SK-N-SH treated with all-trans-retinoic acid at 6 μM for 48 hours (cell line): Measurements from ENCODE around the gene S100A1.

ENCODE experiments used
- ARNTL ChIP-seq: fragments of 450-650 bp; formaldehyde crosslinking; IDR thresholded peaks from 2 replicates; pipeline ENCODE4 v1.5.0; 2020; ENCODE audit warnings: low read depth, mild to moderate bottlenecking, moderate library complexity, borderline replicate concordance
- GLIS3 ChIP-seq: fragments of 250-450 bp; sonication (Bioruptor Pico); IDR thresholded peaks from 2 replicates; pipeline ENCODE4 v1.5.0; 2020; ENCODE audit warnings: mild to moderate bottlenecking, moderate library complexity
- PPARA ChIP-seq: fragments of 250-450 bp; sonication (Bioruptor Pico); IDR thresholded peaks from 2 replicates; pipeline ENCODE4 v1.5.0; 2020; ENCODE audit warnings: mild to moderate bottlenecking, borderline replicate concordance
- SNAI2 ChIP-seq: fragments of 250-450 bp; sonication (Bioruptor Pico); IDR thresholded peaks from 2 replicates; pipeline ENCODE4 v1.5.0; 2020; ENCODE audit warnings: mild to moderate bottlenecking, moderate library complexity
- ZC3H10 ChIP-seq: fragments of 250-450 bp; sonication (Bioruptor Pico); IDR thresholded peaks from 2 replicates; pipeline ENCODE4 v1.5.1; 2021; ENCODE audit warnings: mild to moderate bottlenecking, moderate library complexity
- TF ChIP-seq, protein P1 (sequence below): fragments of 250-450 bp; sonication (Bioruptor Pico); IDR thresholded peaks from 2 replicates; pipeline ENCODE4 v1.8.0; 2020; ENCODE audit warnings: mild to moderate bottlenecking, moderate library complexity, borderline replicate concordance
- TF ChIP-seq, protein P2 (sequence below): fragments of 250-450 bp; sonication (Bioruptor Pico); IDR thresholded peaks from 2 replicates; pipeline ENCODE4 v1.5.1; 2020; ENCODE audit warnings: low read depth, mild to moderate bottlenecking, moderate library complexity

DNA sequence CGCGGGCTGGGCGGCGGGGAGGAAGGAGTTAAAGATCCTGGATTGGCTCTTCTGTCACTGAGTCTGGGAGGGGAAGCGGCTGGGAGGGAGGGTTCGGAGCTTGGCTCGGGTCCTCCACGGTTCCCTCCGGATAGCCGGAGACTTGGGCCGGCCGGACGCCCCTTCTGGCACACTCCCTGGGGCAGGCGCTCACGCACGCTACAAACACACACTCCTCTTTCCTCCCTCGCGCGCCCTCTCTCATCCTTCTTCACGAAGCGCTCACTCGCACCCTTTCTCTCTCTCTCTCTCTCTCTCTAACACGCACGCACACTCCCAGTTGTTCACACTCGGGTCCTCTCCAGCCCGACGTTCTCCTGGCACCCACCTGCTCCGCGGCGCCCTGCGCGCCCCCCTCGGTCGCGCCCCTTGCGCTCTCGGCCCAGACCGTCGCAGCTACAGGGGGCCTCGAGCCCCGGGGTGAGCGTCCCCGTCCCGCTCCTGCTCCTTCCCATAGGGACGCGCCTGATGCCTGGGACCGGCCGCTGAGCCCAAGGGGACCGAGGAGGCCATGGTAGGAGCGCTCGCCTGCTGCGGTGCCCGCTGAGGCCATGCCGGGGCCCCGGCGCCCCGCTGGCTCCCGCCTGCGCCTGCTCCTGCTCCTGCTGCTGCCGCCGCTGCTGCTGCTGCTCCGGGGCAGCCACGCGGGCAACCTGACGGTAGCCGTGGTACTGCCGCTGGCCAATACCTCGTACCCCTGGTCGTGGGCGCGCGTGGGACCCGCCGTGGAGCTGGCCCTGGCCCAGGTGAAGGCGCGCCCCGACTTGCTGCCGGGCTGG, 50.5 kb downstream of the S100A1 start, which contains the start of gene NPR1:
- TF ChIP-seq GLIS3 (CRISPR knock-in tag) (no peak), SNAI2 (CRISPR knock-in tag) (no peak), PPARA (CRISPR knock-in tag) (no peak), ARNTL (CRISPR knock-in tag) (no peak), ZC3H10 (CRISPR knock-in tag) (no peak)
- TF ChIP-seq, protein P1, sequence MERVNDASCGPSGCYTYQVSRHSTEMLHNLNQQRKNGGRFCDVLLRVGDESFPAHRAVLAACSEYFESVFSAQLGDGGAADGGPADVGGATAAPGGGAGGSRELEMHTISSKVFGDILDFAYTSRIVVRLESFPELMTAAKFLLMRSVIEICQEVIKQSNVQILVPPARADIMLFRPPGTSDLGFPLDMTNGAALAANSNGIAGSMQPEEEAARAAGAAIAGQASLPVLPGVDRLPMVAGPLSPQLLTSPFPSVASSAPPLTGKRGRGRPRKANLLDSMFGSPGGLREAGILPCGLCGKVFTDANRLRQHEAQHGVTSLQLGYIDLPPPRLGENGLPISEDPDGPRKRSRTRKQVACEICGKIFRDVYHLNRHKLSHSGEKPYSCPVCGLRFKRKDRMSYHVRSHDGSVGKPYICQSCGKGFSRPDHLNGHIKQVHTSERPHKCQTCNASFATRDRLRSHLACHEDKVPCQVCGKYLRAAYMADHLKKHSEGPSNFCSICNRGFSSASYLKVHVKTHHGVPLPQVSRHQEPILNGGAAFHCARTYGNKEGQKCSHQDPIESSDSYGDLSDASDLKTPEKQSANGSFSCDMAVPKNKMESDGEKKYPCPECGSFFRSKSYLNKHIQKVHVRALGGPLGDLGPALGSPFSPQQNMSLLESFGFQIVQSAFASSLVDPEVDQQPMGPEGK (CRISPR knock-in tag) = no peak
- TF ChIP-seq, protein P2, sequence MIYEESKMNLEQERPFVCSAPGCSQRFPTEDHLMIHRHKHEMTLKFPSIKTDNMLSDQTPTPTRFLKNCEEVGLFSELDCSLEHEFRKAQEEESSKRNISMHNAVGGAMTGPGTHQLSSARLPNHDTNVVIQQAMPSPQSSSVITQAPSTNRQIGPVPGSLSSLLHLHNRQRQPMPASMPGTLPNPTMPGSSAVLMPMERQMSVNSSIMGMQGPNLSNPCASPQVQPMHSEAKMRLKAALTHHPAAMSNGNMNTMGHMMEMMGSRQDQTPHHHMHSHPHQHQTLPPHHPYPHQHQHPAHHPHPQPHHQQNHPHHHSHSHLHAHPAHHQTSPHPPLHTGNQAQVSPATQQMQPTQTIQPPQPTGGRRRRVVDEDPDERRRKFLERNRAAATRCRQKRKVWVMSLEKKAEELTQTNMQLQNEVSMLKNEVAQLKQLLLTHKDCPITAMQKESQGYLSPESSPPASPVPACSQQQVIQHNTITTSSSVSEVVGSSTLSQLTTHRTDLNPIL (CRISPR knock-in tag) = no peak
